ENCODE data around the gene CA10.
A peak's percentile ranks its signal among the peaks of the same experiment; 100 is the strongest.

The CA10 gene

GRCh38 chr17:51627779-51628178 lies 530.7 kb downstream of the CA10 start:
- Histone ChIP-seq H3K9ac (ENCODE audit: low read depth, low read length) (no peak overlapping the region), H3K27me3 (ENCODE audit: insufficient read depth, low read length, poor library complexity) (no peaks in the 10 kb centered on the region), H3K79me2 (ENCODE audit: insufficient read depth, low read length) (no peaks in the 10 kb centered on the region), H3K4me1 (ENCODE audit: insufficient read depth, low read length) (peaks cover 3% of the 10 kb centered on the region), H3K27ac (ENCODE audit: low read length) (peak overlapping the region; percentile 35; the same call in 1 of the 2 replicates), H2AFZ (ENCODE audit: low read depth, low read length) (no peak overlapping the region; the same call in 1 of the 2 replicates), H3K4me3 (ENCODE audit: low read depth in 1 of 2, low read length in 2 of 2) (no peak overlapping the region), H4K20me1 (ENCODE audit: insufficient read depth, low read length) (no peaks in the 10 kb centered on the region), H3K36me3 (ENCODE audit: insufficient read depth, low read length) (no peaks in the 10 kb centered on the region), H3K9me3 (ENCODE audit: insufficient read depth, low read length, severe bottlenecking) (peaks cover 4% of the 10 kb centered on the region), H3K4me2 (ENCODE audit: insufficient read depth, low read length) (no peak overlapping the region)
- no peak for ATAC-seq (ENCODE audit: insufficient read depth, low read depth)
- DNase-seq = no peak
- TF ChIP-seq EZH2 (IDR thresholded peaks at IDR 0.05; ENCODE audit: borderline replicate concordance, low read depth, low read length, severe bottlenecking) = no peak
- TF ChIP-seq CTCF (IDR thresholded peaks at IDR 0.05; ENCODE audit: borderline replicate concordance, extremely low read depth, low read length, poor library complexity, severe bottlenecking) = no peak

- Histone ChIP-seq H2AFZ (ENCODE audit: low read depth, low read length) (no peak overlapping the region), H3K79me2 (ENCODE audit: insufficient read depth, low read length) (no peaks in the 10 kb centered on the region), H3K4me1 (ENCODE audit: insufficient read depth, low read length) (no peaks in the 10 kb centered on the region; the same call in 1 of the 2 replicates), H3K4me2 (ENCODE audit: insufficient read depth, low read length) (no peak overlapping the region), H4K20me1 (ENCODE audit: insufficient read depth, low read length) (no peaks in the 10 kb centered on the region), H3K9ac (ENCODE audit: low read depth, low read length) (no peak overlapping the region), H3K27ac (ENCODE audit: low read length) (no peak overlapping the region), H3K27me3 (ENCODE audit: insufficient read depth, low read length, poor library complexity) (no peaks in the 10 kb centered on the region), H3K36me3 (ENCODE audit: insufficient read depth, low read length) (no peaks in the 10 kb centered on the region), H3K4me3 (ENCODE audit: low read depth in 1 of 2, low read length in 2 of 2) (no peak overlapping the region), H3K9me3 (ENCODE audit: insufficient read depth, low read length, severe bottlenecking) (no peaks in the 10 kb centered on the region)
- no peak for ATAC-seq (ENCODE audit: insufficient read depth, low read depth)
- TF ChIP-seq EZH2 (IDR thresholded peaks at IDR 0.05; ENCODE audit: borderline replicate concordance, low read depth, low read length, severe bottlenecking) (no peak), CTCF (IDR thresholded peaks at IDR 0.05; ENCODE audit: borderline replicate concordance, extremely low read depth, low read length, poor library complexity, severe bottlenecking) (no peak)
- DNase-seq = no peak
Observed at GRCh38 chr17:51618476-51618875, 540.0 kb downstream of the CA10 start.

- ATAC-seq (ENCODE audit: insufficient read depth, low read depth) (no peak), DNase-seq (no peak)
- TF ChIP-seq EZH2 (IDR thresholded peaks at IDR 0.05; ENCODE audit: borderline replicate concordance, low read depth, low read length, severe bottlenecking) = no peak
- no peak for TF ChIP-seq CTCF (IDR thresholded peaks at IDR 0.05; ENCODE audit: borderline replicate concordance, extremely low read depth, low read length, poor library complexity, severe bottlenecking)
- Histone ChIP-seq H3K4me3 (ENCODE audit: low read depth in 1 of 2, low read length in 2 of 2) (no peak overlapping the region), H3K79me2 (ENCODE audit: insufficient read depth, low read length) (no peaks in the 10 kb centered on the region), H3K4me2 (ENCODE audit: insufficient read depth, low read length) (no peak overlapping the region), H3K4me1 (ENCODE audit: insufficient read depth, low read length) (no peaks in the 10 kb centered on the region; the same call in 1 of the 2 replicates), H3K27ac (ENCODE audit: low read length) (no peak overlapping the region), H3K9me3 (ENCODE audit: insufficient read depth, low read length, severe bottlenecking) (no peaks in the 10 kb centered on the region), H3K9ac (ENCODE audit: low read depth, low read length) (no peak overlapping the region), H3K27me3 (ENCODE audit: insufficient read depth, low read length, poor library complexity) (no peaks in the 10 kb centered on the region), H4K20me1 (ENCODE audit: insufficient read depth, low read length) (no peaks in the 10 kb centered on the region), H3K36me3 (ENCODE audit: insufficient read depth, low read length) (no peaks in the 10 kb centered on the region), H2AFZ (ENCODE audit: low read depth, low read length) (no peak overlapping the region)
Observed at GRCh38 chr17:51617986-51618385, 540.5 kb downstream of the CA10 start.

- H3K36me3 ChIP-seq (ENCODE audit: insufficient read depth, low read length) = no peaks in the 10 kb centered on the region
- H3K79me2 ChIP-seq (ENCODE audit: insufficient read depth, low read length) = no peaks in the 10 kb centered on the region
- no peak overlapping the region for H3K4me2 ChIP-seq (ENCODE audit: insufficient read depth, low read length)
- no peak overlapping the region for H3K27ac ChIP-seq (ENCODE audit: low read length)
- H3K27me3 ChIP-seq (ENCODE audit: insufficient read depth, low read length, poor library complexity) = no peaks in the 10 kb centered on the region
- TF ChIP-seq EZH2 (IDR thresholded peaks at IDR 0.05; ENCODE audit: borderline replicate concordance, low read depth, low read length, severe bottlenecking) = no peak
- TF ChIP-seq CTCF (IDR thresholded peaks at IDR 0.05; ENCODE audit: borderline replicate concordance, extremely low read depth, low read length, poor library complexity, severe bottlenecking) = no peak
- no peak overlapping the region for H3K4me3 ChIP-seq (ENCODE audit: low read depth in 1 of 2, low read length in 2 of 2)
- no peaks in the 10 kb centered on the region for H4K20me1 ChIP-seq (ENCODE audit: insufficient read depth, low read length)
- no peak overlapping the region for H2AFZ ChIP-seq (ENCODE audit: low read depth, low read length)
- peaks cover 18% of the 10 kb centered on the region for H3K4me1 ChIP-seq (ENCODE audit: insufficient read depth, low read length)
- H3K9ac ChIP-seq (ENCODE audit: low read depth, low read length) = no peak overlapping the region
- DNase-seq (no peak), ATAC-seq (ENCODE audit: insufficient read depth, low read depth) (no peak)
- H3K9me3 ChIP-seq (ENCODE audit: insufficient read depth, low read length, severe bottlenecking) = no peaks in the 10 kb centered on the region
Observed at GRCh38 chr17:51613255-51613654, 545.3 kb downstream of the CA10 start.

All from DND-41 (cell line).